NCI-H2196 (cell line): ENCODE measurements around the gene TXLNG.
"Not testable (repeated sequence)": the region's sequence is repeated elsewhere in the genome, so short reads cannot be mapped to it uniquely, and the experiment has no call there.

ENCODE experiments used
- DNase-seq: peaks from one replicate; lab custom pipeline; 2025; ENCODE audit not compliant: unreplicated experiment; lab: John Stamatoyannopoulos, UW

The TXLNG gene

GRCh38 chrX:16838202-16839066 lies 52.2 kb downstream of the TXLNG start:
- DNase-seq, result no peak

DNA sequence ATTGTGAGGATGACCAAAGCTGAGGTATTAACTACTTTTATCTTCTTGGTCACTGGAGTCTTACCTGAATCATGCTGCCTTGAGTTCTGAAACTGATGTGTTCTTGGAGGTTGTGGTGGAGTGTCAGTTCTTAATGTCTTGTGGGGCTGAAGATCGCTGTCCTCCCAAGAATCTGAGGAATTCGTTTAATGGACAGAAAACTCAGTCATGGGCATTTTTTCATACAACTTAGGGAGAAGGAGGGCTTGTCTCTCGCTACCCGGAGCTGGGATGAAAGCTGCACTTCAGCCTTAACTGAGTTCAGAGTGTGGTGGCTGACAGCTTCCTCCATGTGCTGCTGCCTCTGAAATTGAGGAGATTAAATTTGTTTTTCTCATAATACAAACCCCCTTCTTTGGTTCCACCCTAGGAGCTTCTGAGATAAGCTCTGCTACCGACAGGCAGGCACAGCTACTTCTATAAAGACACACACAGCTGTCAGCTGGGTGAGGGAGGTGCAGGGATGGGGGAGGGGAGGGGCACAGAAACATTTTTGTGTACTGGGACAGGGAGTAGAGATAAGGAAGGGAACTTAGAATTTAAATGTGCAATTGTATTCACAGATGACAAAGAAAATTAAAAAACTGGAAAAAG lies 53.1 kb downstream of the TXLNG start:
- no peak for DNase-seq

DNA sequence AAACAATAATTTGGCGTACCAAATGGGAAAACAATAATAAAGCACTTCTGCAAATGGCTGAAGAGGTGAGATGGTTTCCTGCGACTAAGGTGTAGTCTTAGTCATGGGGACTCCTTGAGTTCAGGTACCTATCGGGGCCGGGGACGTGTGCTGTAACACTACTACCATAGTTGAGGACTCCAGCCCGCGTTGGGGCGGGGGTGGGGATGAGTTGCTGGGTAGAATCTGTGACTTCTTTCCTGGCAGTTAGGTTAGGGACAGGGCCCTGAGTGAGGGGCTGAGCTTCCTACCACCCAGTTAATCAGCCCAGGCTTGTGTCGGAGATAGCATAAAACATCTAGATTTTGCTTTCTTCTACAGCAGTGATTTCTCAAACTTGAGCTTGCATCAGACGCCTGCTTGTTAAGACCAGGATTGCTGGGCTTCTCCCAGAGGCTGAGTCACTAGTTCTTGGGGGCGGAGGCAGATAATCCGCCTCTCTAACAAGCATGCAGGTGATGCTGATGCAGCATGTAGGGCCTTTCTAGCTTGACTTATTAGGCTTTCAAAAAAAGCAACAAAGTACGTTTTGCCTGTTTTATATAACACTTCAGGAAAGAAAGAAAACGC lies 53.7 kb downstream of the TXLNG start:
- DNase-seq, result no peak

DNA sequence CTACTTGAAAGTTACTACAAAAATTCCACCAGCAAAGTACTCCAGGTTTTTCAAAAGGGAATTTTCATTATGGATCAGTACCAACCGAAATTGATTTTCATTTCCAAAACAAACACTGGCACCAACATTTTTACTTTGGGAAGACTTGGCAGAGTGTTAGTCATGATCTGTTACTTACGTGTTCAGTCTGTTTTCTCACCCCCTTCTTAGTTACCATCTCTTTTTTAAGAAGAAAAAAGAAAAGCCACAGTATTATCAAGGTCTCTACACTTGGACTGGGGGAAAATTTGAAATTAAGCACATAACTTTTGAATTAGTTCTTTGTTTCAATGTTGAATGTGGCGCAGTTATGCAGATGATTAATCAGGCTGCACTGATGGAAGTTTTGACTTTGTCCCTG lies 56.4 kb downstream of the TXLNG start:
- DNase-seq, result no peak

- DNase-seq, result no peak
These were observed 57.1 kb downstream of the TXLNG start for GRCh38 chrX:16843208-16843909.

GRCh38 chrX:16845686-16846085 lies 59.4 kb downstream of the TXLNG start:
- DNase-seq, result no peak

- no peak for DNase-seq
These were observed 62.3 kb downstream of the TXLNG start for GRCh38 chrX:16848541-16848940.

DNA sequence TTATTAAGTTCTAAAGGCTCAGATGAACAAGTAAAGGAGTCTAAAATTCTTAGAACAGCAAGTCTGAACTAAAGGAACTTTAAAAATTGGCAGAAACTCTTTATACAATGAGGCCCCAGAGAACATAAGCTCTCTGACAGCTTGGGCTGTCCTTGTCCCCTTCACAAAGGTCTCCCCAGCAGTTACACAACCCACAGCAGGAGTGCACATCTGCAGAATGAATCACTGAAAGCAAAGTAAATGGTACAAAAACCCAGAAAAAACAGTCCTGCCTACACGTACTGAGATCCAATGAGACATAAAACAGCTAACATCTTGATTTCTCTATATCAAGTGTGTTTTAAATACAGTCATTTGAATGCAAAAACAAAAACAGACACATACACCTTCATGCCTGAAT lies 65.2 kb downstream of the TXLNG start:
- DNase-seq, result no peak

DNA sequence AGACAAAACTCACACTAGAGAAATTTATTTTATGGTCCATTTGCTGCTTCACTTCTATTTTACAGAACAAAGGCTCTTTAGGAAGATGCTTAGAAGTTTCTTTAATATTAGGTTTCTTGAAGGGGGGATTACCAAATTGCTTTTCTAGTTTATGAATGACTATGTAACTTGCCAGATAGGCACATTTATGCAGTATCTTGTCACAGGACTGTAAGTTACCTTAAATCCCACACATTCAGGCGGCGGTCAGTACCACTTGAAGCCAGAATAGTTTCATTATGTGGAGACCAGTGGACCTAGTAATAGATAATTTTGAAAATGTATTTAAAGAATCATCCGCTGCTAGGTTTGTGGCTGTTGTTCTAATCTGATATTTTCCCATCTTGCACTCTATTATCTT lies 65.6 kb downstream of the TXLNG start:
- DNase-seq, result no peak

GRCh38 chrX:16852617-16853179 lies 66.4 kb downstream of the TXLNG start:
- no peak for DNase-seq

- DNase-seq, result no peak
These were observed 67.3 kb downstream of the TXLNG start for GRCh38 chrX:16853537-16853936.

GRCh38 chrX:16855363-16856075 lies 69.3 kb downstream of the TXLNG start:
- no peak for DNase-seq

GRCh38 chrX:16856076-16856404 lies 69.8 kb downstream of the TXLNG start:
- DNase-seq, result not testable (repeated sequence)

GRCh38 chrX:16856744-16857143 lies 70.5 kb downstream of the TXLNG start:
- DNase-seq, result no peak

GRCh38 chrX:16862829-16863228 lies 76.6 kb downstream of the TXLNG start:
- DNase-seq, result no peak

DNA sequence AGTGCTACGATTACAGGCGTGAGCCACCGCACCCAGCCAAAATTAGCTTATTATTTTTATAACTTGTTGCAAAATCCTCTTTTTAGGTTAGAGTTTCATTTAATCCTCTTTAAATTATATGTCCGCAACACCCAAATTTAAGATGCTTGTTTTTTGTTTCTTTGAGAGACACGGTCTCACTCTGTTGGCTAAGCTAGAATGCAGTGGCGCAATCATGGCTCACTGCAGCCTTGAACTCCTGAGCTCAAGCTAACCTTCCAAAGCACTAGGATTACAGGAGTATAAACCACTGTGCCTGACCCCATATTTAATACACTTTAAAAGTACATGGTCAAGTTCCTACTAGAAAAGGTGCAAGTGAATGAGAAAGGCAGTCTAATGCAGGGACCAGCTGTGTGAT lies 81.7 kb downstream of the TXLNG start:
- no peak for DNase-seq

DNA sequence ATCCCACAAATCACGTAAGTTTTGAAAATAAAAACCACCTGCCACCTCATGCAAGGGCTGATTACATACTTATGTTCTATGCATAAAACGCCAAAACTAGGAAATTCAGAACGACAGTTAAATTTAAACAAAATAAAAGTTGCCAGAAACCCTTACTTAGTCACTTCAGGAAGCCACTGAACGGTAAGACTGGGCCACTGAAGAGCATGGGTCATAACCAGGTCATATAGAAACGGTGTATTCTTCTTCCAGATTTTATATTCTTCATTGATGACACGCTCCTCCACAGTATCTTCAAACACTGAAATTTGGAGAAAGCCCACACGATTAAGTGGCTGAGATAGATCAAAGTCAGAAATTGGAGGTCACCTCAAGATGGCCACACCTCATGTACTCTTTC lies 82.7 kb downstream of the TXLNG start:
- DNase-seq, result no peak

GRCh38 chrX:16869393-16870094 lies 83.3 kb downstream of the TXLNG start:
- DNase-seq, result peak; percentile 23

DNA sequence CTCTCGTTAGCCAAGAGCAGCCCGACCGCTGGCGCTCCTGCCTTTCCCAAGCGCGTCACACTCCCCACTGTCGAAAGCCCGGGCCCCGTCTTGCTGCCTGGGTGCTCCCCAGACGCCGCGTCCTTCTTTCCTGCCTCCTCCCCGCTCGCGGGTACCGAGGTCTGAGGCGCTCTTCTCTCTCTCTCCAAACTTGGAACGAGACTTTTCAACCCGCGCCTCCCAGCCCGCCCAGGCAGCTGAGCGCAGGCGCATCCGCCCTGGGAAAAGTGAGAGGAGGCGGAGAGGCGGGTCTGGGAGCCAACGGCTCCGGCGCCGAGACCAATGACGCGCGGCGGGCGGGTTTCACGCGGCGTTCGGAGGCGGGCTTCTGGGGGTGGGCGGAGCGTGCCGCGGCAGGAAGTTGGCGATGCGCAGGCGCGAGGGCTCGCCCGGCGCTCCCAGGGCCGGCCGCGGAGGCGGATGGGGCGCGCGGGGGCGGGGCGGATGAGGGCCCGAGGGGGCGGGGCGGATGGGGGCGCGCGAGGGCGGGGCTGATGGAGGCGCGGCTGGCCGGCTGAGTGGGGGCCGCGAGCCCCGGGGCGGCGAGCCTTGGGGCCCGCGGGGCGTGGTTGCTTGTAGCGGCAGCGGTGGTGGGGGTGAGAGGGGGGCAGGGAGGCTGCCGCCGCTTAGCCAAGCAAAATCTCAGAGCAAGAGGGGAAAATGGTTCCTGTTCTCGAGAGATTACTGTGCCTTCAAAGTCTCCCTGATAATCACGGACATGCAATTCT lies 84.0 kb downstream of the TXLNG start, which contains the start of gene RBBP7:
Gene RBBP7 (minus strand): TSS at position 268 of the 767 bp plus-strand sequence. CDS start 309 bp downstream, outside the sequence.
- DNase-seq, result peak; percentile 86
